DOHH2 (cell line): Measurements from ENCODE around the gene ENOX1.

Experiments
- CTCF ChIP-seq: fragments of 200-600 bp; sonication (generic); IDR thresholded peaks from one replicate; pipeline ENCODE4 v1.5.1; 2014; ENCODE audit warnings: antibody characterized with exemption, mild to moderate bottlenecking, low read depth, low read length; ENCODE audit not compliant: poor library complexity, severe bottlenecking
- EZH2phosphoT487 ChIP-seq: fragments of 200-600 bp; sonication (generic); IDR thresholded peaks from 2 replicates; pipeline ENCODE4 v1.6.1; 2017; ENCODE audit warnings: borderline replicate concordance, mild to moderate bottlenecking, antibody characterized with exemption, low read length, moderate library complexity, mixed read lengths

GRCh38 chr13:43510956-43511901, 275.5 kb downstream of the ENOX1 start:
- TF ChIP-seq CTCF (no peak), EZH2phosphoT487 (no peak)
